HG03095 (cell line): ENCODE measurements around the gene PRKCE.

Experiments used
- ATAC-seq: cut with Tn5 transposase; IDR thresholded peaks from one replicate; pipeline ENCODE4 v1.9.1; 2021; ENCODE audit warnings: moderate library complexity; ENCODE audit not compliant: unreplicated experiment

The PRKCE gene

GRCh38 chr2:45651415-45652089, at the start of gene PRKCE:
Gene PRKCE, plus strand, starts transcription at chr2:45651675.
- ATAC-seq, result peak; percentile 3

GRCh38 chr2:45602624-45603023, 48.9 kb upstream of the PRKCE start:
- no peak for ATAC-seq

- ATAC-seq, result no peak
These were observed 46.4 kb upstream of the PRKCE start for GRCh38 chr2:45605116-45605515.

GRCh38 chr2:45606796-45607195, 44.7 kb upstream of the PRKCE start:
- no peak for ATAC-seq

- no peak for ATAC-seq
These were observed 43.8 kb upstream of the PRKCE start for GRCh38 chr2:45607701-45608100.

- ATAC-seq, result peak; percentile 36
These were observed 41.0 kb upstream of the PRKCE start for GRCh38 chr2:45610281-45611019.

- peak; percentile 89 for ATAC-seq
These were observed 40.2 kb upstream of the PRKCE start, which contains the start of gene SRBD1 for GRCh38 chr2:45611020-45611859. Gene SRBD1, minus strand, starts transcription at chr2:45611267. Its CDS starts 5,826 bp downstream, at chr2:45605441.

GRCh38 chr2:45612285-45612684, 39.2 kb upstream of the PRKCE start:
- no peak for ATAC-seq

- no peak for ATAC-seq
These were observed 38.7 kb upstream of the PRKCE start for GRCh38 chr2:45612731-45613130.

- no peak for ATAC-seq
These were observed 37.1 kb upstream of the PRKCE start for GRCh38 chr2:45614330-45614729.

GRCh38 chr2:45614871-45615415, 36.5 kb upstream of the PRKCE start:
- ATAC-seq, result no peak

- ATAC-seq, result no peak
These were observed 34.6 kb upstream of the PRKCE start for GRCh38 chr2:45616658-45617411.

GRCh38 chr2:45617496-45617895, 34.0 kb upstream of the PRKCE start:
- no peak for ATAC-seq

- ATAC-seq, result no peak
These were observed 29.0 kb upstream of the PRKCE start for GRCh38 chr2:45622336-45623075.

- ATAC-seq, result no peak
These were observed 28.4 kb upstream of the PRKCE start for GRCh38 chr2:45623098-45623497.

GRCh38 chr2:45625824-45626223, 25.7 kb upstream of the PRKCE start:
- no peak for ATAC-seq

GRCh38 chr2:45626387-45627221, 24.9 kb upstream of the PRKCE start:
- ATAC-seq, result no peak

GRCh38 chr2:45627911-45628310, 23.6 kb upstream of the PRKCE start:
- no peak for ATAC-seq

GRCh38 chr2:45629971-45630370, 21.5 kb upstream of the PRKCE start:
- ATAC-seq, result no peak
